ENCODE measurements around the gene PIP5K1C. TPM values are rescaled to one million over a fixed set of nuclear protein-coding genes. Genes with fewer than 3 reads are reported as not detected.

Gene PIP5K1C
- total and polyA plus RNA-seq, 9 of the 15 experiments (the other 6 are each of a cell fraction or from before 2014, with no cell fraction given) = 0.38 to 22.1 (median 4.1) TPM

DNA sequence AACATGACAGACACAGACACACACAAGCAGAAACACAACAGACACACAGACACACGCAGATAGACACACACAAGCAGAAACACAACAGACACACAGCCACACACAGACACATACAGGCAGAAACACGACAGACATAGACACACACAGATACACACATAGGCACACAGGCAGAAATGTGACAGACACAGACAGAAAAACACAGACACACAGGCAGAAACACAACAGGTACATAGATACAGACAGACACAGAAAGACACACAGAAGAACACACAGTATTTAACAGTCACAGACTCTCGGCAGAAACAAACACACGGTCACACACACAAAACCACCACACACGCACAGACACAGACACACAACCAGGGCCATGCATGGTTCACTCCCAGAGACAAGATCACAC, 94.5 kb downstream of the PIP5K1C start:
- DNase-seq (ENCODE audit: extremely low read depth in 1 of 4, low spot score in 3 of 4) (no peak), FAIRE-seq (peak; percentile 90), ATAC-seq (no peak)
- peaks cover 30% of the 10 kb centered on the region; the same call in 1 of the 3 replicates for H3K36me3 ChIP-seq (ENCODE audit: control insufficient read depth, insufficient read depth, low read length)
- no TSS peak for BruUV-seq (replicated peaks)
- WGBS (ENCODE audit: insufficient coverage, low coverage, missing lambda C conversion rate) = 7% methylated on average over 5 of the region's 5 CpGs
- H3K79me2 ChIP-seq (ENCODE audit: control insufficient read depth, insufficient read depth, low read length) = peaks cover 44% of the 10 kb centered on the region
- H3K27me3 ChIP-seq (ENCODE audit: control insufficient read depth in 2 of 2, insufficient read depth in 2 of 2, low read length in 2 of 2) = no peaks in the 10 kb centered on the region
- in situ Hi-C loops (cut with MboI) = no loop called here
- peaks cover 2% of the 10 kb centered on the region for H3K9me1 ChIP-seq (ENCODE audit: control insufficient read depth, insufficient read depth, low read length)
- peak overlapping the region; percentile 91 for H3K4me2 ChIP-seq (ENCODE audit: insufficient read depth, low read length)
- H3K9me3 ChIP-seq (replicated peaks; ENCODE audit: control insufficient read depth, insufficient read depth, low read depth, low read length) = no peaks in the 10 kb centered on the region; the same call in 1 of the 2 replicates
- ChIA-PET CTCF (ENCODE audit: low intra/inter-chr PET ratio) (no interaction called here), POLR2A (no interaction called here)
- peak overlapping the region; percentile 89 for H3K4me3 ChIP-seq
- peak overlapping the region; percentile 98 for H3K27ac ChIP-seq (ENCODE audit: extremely low read depth, low read depth, low read length)
- peaks cover 38 to 77% of the 10 kb centered on the region in 2 experiments for H3K4me1 ChIP-seq (replicated peaks in 1 of 2; ENCODE audit: control insufficient read depth in 2 of 2, insufficient read depth in 2 of 2, low read length in 2 of 2)
- peak overlapping the region; percentile 95 for H2AFZ ChIP-seq (ENCODE audit: low read depth, low read length)
- peak overlapping the region; percentile 92 for H3K9ac ChIP-seq (ENCODE audit: insufficient read depth in 1 of 2, low read depth in 2 of 2, low read length in 2 of 2)
- H4K20me1 ChIP-seq (replicated peaks; ENCODE audit: control insufficient read depth, insufficient read depth, low read length) = no peaks in the 10 kb centered on the region
- intact Hi-C loops (cut with micrococcal nuclease) = loop anchor here (10.0 kb wide), 1 partner anchor 61 kb away; no protein-coding TSS in a partner anchor
- TF ChIP-seq KLF13 (tag; IDR thresholded peaks at IDR 0.05; ENCODE audit: borderline replicate concordance, low read depth) (no peak), PHF8 (IDR thresholded peaks at IDR 0.05; ENCODE audit: borderline replicate concordance, low read length) (no peak), MBD2 (IDR thresholded peaks at IDR 0.05; ENCODE audit: borderline replicate concordance, low read depth) (no peak), GABPA (tag; conservative IDR thresholded peaks at IDR 0.05; ENCODE audit: low read depth) (no peak), BRD4 (IDR thresholded peaks at IDR 0.05) (no peak), CBFB (CRISPR knock-in tag; IDR thresholded peaks at IDR 0.05) (no peak), SAFB (IDR thresholded peaks at IDR 0.05; ENCODE audit: borderline replicate concordance, low read depth, low read length) (no peak), PHB2 (IDR thresholded peaks at IDR 0.05; ENCODE audit: low read depth) (no peak), TAL1 (IDR thresholded peaks at IDR 0.05) (no peak), PHTF2 (CRISPR knock-in tag; IDR thresholded peaks at IDR 0.05) (no peak), MED1 (CRISPR knock-in tag; IDR thresholded peaks at IDR 0.05; ENCODE audit: borderline replicate concordance) (no peak), ZNF644 (tag; IDR thresholded peaks at IDR 0.05; ENCODE audit: low read depth) (no peak), CBFA2T2 (conservative IDR thresholded peaks at IDR 0.05) (no peak), NFRKB (IDR thresholded peaks at IDR 0.05; ENCODE audit: low read depth) (no peak), ZNF436 (CRISPR knock-in tag; IDR thresholded peaks at IDR 0.05) (no peak)
- TF ChIP-seq, protein P1, sequence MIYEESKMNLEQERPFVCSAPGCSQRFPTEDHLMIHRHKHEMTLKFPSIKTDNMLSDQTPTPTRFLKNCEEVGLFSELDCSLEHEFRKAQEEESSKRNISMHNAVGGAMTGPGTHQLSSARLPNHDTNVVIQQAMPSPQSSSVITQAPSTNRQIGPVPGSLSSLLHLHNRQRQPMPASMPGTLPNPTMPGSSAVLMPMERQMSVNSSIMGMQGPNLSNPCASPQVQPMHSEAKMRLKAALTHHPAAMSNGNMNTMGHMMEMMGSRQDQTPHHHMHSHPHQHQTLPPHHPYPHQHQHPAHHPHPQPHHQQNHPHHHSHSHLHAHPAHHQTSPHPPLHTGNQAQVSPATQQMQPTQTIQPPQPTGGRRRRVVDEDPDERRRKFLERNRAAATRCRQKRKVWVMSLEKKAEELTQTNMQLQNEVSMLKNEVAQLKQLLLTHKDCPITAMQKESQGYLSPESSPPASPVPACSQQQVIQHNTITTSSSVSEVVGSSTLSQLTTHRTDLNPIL (CRISPR knock-in tag; IDR thresholded peaks at IDR 0.05) = no peak
- TF ChIP-seq, protein P2, sequence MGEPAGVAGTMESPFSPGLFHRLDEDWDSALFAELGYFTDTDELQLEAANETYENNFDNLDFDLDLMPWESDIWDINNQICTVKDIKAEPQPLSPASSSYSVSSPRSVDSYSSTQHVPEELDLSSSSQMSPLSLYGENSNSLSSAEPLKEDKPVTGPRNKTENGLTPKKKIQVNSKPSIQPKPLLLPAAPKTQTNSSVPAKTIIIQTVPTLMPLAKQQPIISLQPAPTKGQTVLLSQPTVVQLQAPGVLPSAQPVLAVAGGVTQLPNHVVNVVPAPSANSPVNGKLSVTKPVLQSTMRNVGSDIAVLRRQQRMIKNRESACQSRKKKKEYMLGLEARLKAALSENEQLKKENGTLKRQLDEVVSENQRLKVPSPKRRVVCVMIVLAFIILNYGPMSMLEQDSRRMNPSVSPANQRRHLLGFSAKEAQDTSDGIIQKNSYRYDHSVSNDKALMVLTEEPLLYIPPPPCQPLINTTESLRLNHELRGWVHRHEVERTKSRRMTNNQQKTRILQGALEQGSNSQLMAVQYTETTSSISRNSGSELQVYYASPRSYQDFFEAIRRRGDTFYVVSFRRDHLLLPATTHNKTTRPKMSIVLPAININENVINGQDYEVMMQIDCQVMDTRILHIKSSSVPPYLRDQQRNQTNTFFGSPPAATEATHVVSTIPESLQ (CRISPR knock-in tag; IDR thresholded peaks at IDR 0.05) = no peak
